Measurements from ENCODE around the gene ADGB.
A peak's percentile ranks its signal among the peaks of the same experiment; 100 is the strongest.

Gene ADGB

DNA sequence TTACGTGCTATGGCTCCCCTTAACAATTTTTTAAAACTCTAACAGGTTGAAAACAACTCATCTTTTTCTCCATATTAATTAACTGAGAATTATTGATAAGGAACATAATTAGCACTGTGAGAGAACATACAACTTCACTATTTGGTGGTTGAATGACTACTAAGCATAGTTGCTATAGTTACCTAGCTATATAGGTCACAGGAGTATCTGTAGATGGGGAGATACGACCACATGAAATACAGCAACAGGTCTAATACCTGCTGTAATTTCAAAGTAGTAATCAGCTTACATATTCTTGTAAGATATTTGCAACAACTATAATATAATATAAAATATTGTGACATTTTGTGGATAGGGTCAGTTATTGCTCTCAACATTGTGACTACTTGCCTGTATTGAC, 102.9 kb downstream of the ADGB start:
- Histone ChIP-seq H3K27me3 (replicated peaks; ENCODE audit: control insufficient read depth, insufficient read depth, low read length, poor library complexity, severe bottlenecking) (no peaks in the 10 kb centered on the region), H3K36me3 (ENCODE audit: control insufficient read depth, insufficient read depth, low read length) (no peaks in the 10 kb centered on the region), H3K9me3 (ENCODE audit: control insufficient read depth, low read length) (no peaks in the 10 kb centered on the region), H3K27ac (ENCODE audit: insufficient read depth, low read length, poor library complexity, severe bottlenecking) (no peak overlapping the region), H3K4me1 (ENCODE audit: control insufficient read depth, insufficient read depth, low read length, poor library complexity, severe bottlenecking) (no peaks in the 10 kb centered on the region), H3K4me3 (ENCODE audit: insufficient read depth, low read depth, low read length, poor library complexity, severe bottlenecking) (no peak overlapping the region)
- no peak for DNase-seq

DNA sequence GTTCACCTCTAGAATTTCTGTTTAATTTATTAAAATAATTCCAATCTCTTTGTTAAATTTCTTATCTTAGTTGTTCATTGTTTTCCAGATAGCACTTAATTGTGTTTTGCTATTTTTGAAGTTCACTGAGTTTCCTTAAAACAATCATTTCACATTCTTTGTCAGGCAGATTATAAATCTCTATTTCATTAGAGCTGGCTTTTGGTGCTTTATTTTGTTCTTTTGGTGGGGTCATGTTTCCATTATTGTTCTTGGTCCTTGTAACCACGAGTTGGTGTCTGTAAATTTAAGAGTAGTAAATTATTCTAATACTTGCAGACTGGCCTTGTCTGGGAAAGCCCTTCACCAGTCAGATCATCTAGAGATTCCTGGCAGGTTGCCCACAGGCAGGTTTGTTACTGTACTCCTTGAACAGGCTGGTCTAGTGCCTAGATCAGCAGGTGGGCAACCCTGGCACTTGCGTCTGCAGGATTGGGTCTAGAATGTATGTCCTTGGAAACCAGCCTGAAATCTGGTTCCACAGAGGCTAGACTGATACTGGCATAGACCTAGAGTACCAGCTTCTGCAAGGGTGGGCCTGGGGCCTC, 110.4 kb downstream of the ADGB start:
- DNase-seq: no peak
- Histone ChIP-seq H3K27me3 (replicated peaks; ENCODE audit: control insufficient read depth, insufficient read depth, low read length, poor library complexity, severe bottlenecking) (no peaks in the 10 kb centered on the region), H3K4me3 (ENCODE audit: insufficient read depth, low read depth, low read length, poor library complexity, severe bottlenecking) (no peak overlapping the region), H3K36me3 (ENCODE audit: control insufficient read depth, insufficient read depth, low read length) (no peaks in the 10 kb centered on the region), H3K9me3 (ENCODE audit: control insufficient read depth, low read length) (no peaks in the 10 kb centered on the region), H3K27ac (ENCODE audit: insufficient read depth, low read length, poor library complexity, severe bottlenecking) (no peak overlapping the region), H3K4me1 (ENCODE audit: control insufficient read depth, insufficient read depth, low read length, poor library complexity, severe bottlenecking) (no peaks in the 10 kb centered on the region)

DNA sequence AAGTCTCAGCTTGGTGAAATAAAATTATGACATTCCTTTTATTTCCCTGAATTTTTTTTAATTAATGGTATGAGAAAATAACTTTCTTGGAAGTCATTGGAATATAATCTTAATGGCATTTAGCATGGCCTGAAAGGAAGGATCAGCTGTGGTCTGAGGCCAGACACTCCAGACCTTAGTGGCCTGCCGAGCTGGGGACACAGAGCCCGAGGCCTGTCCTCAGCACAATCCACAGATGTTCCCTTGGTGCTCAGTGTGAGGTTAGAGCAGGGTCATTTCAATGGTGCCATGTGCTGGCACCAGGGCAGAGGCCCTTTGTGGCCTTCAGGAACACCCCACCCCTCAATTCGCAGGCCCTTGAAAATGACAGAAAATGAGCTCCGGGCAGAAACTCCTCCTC, 120.6 kb downstream of the ADGB start:
- Histone ChIP-seq H3K4me1 (ENCODE audit: control insufficient read depth, insufficient read depth, low read length, poor library complexity, severe bottlenecking) (no peaks in the 10 kb centered on the region), H3K27me3 (replicated peaks; ENCODE audit: control insufficient read depth, insufficient read depth, low read length, poor library complexity, severe bottlenecking) (no peaks in the 10 kb centered on the region), H3K4me3 (ENCODE audit: insufficient read depth, low read depth, low read length, poor library complexity, severe bottlenecking) (no peak overlapping the region), H3K27ac (ENCODE audit: insufficient read depth, low read length, poor library complexity, severe bottlenecking) (no peak overlapping the region), H3K9me3 (ENCODE audit: control insufficient read depth, low read length) (no peaks in the 10 kb centered on the region), H3K36me3 (ENCODE audit: control insufficient read depth, insufficient read depth, low read length) (no peaks in the 10 kb centered on the region)
- DNase-seq: no peak

DNA sequence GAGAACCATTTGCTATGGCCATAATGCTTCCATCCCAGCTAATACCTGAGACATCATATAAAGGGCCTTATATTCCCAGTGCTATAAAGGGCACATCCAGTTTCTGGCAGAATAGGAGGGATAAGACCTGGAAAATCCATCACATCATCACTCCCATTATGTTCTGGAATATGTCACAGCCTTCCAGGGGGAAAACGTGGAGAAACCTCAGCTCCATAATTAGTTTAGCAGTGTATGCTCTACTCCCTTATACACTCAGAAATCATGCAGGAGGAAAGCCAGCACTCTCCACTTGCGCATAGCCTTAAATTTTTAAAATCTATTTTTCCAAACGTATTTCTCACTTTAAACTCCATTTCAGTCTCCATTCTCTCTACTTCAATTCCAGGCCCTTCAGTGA, 140.9 kb downstream of the ADGB start:
- Histone ChIP-seq H3K36me3 (ENCODE audit: control insufficient read depth, insufficient read depth, low read length) (no peaks in the 10 kb centered on the region), H3K9me3 (ENCODE audit: control insufficient read depth, low read length) (no peaks in the 10 kb centered on the region), H3K27ac (ENCODE audit: insufficient read depth, low read length, poor library complexity, severe bottlenecking) (no peak overlapping the region), H3K4me1 (ENCODE audit: control insufficient read depth, insufficient read depth, low read length, poor library complexity, severe bottlenecking) (no peaks in the 10 kb centered on the region), H3K4me3 (ENCODE audit: insufficient read depth, low read depth, low read length, poor library complexity, severe bottlenecking) (no peak overlapping the region), H3K27me3 (replicated peaks; ENCODE audit: control insufficient read depth, insufficient read depth, low read length, poor library complexity, severe bottlenecking) (no peaks in the 10 kb centered on the region)
- no peak for DNase-seq

DNA sequence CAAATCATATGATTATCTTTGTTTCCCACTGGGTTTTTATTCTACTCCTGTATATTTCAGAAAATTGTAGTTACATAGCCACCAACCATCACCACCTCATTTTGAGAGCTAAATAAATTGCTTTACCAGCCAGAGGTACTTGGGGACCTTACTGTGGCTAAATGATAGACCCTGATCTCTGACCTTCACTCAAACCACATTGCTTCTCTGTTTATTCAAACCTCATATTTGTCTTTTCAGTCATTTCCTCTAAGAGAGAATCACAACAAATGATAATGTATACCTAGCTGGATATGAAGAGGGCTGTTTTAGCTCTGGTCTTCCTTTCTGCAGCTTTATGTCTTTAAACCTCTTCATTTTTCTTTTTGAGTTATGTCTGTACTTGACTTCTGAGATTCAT, 142.8 kb downstream of the ADGB start:
- H3K27ac ChIP-seq (ENCODE audit: insufficient read depth, low read length, poor library complexity, severe bottlenecking): no peak overlapping the region
- no peaks in the 10 kb centered on the region for H3K27me3 ChIP-seq (replicated peaks; ENCODE audit: control insufficient read depth, insufficient read depth, low read length, poor library complexity, severe bottlenecking)
- no peaks in the 10 kb centered on the region for H3K4me1 ChIP-seq (ENCODE audit: control insufficient read depth, insufficient read depth, low read length, poor library complexity, severe bottlenecking)
- H3K36me3 ChIP-seq (ENCODE audit: control insufficient read depth, insufficient read depth, low read length): no peaks in the 10 kb centered on the region
- H3K9me3 ChIP-seq (ENCODE audit: control insufficient read depth, low read length): no peaks in the 10 kb centered on the region
- no peak overlapping the region for H3K4me3 ChIP-seq (ENCODE audit: insufficient read depth, low read depth, low read length, poor library complexity, severe bottlenecking)
- DNase-seq: no peak

- Histone ChIP-seq H3K4me3 (ENCODE audit: insufficient read depth, low read depth, low read length, poor library complexity, severe bottlenecking) (no peak overlapping the region), H3K36me3 (ENCODE audit: control insufficient read depth, insufficient read depth, low read length) (no peaks in the 10 kb centered on the region), H3K4me1 (ENCODE audit: control insufficient read depth, insufficient read depth, low read length, poor library complexity, severe bottlenecking) (no peaks in the 10 kb centered on the region), H3K27me3 (replicated peaks; ENCODE audit: control insufficient read depth, insufficient read depth, low read length, poor library complexity, severe bottlenecking) (no peaks in the 10 kb centered on the region), H3K27ac (ENCODE audit: insufficient read depth, low read length, poor library complexity, severe bottlenecking) (no peak overlapping the region), H3K9me3 (ENCODE audit: control insufficient read depth, low read length) (no peaks in the 10 kb centered on the region)
- no peak for DNase-seq
Observed at GRCh38 chr6:146753306-146753705, 154.5 kb downstream of the ADGB start.

- Histone ChIP-seq H3K36me3 (ENCODE audit: control insufficient read depth, insufficient read depth, low read length) (no peaks in the 10 kb centered on the region), H3K27me3 (replicated peaks; ENCODE audit: control insufficient read depth, insufficient read depth, low read length, poor library complexity, severe bottlenecking) (no peaks in the 10 kb centered on the region), H3K27ac (ENCODE audit: insufficient read depth, low read length, poor library complexity, severe bottlenecking) (no peak overlapping the region), H3K4me3 (ENCODE audit: insufficient read depth, low read depth, low read length, poor library complexity, severe bottlenecking) (no peak overlapping the region), H3K9me3 (ENCODE audit: control insufficient read depth, low read length) (no peaks in the 10 kb centered on the region), H3K4me1 (ENCODE audit: control insufficient read depth, insufficient read depth, low read length, poor library complexity, severe bottlenecking) (peaks cover 10% of the 10 kb centered on the region)
- no peak for DNase-seq
Observed at GRCh38 chr6:146767632-146768031, 168.9 kb downstream of the ADGB start.

DNA sequence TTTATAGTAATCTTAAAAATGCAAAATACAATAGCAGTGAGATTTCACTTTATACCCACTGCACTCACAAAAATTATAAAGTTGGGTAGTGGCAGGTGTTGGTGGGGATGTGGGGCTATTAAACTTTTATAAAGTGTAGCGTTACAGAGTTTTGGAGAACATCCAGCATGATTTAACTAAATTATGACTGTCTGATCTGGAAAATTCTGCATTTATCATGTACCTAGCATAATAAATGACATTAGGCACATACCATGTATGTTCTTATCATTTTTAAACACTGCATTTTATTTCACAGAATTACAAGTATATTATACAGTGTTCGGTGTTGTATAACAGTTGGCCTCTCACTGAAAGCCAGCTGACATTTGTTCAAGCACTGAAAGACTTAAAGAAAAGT, 169.9 kb downstream of the ADGB start:
- no peak for DNase-seq
- H3K4me1 ChIP-seq (ENCODE audit: control insufficient read depth, insufficient read depth, low read length, poor library complexity, severe bottlenecking): peaks cover 10% of the 10 kb centered on the region
- no peaks in the 10 kb centered on the region for H3K27me3 ChIP-seq (replicated peaks; ENCODE audit: control insufficient read depth, insufficient read depth, low read length, poor library complexity, severe bottlenecking)
- no peak overlapping the region for H3K4me3 ChIP-seq (ENCODE audit: insufficient read depth, low read depth, low read length, poor library complexity, severe bottlenecking)
- H3K27ac ChIP-seq (ENCODE audit: insufficient read depth, low read length, poor library complexity, severe bottlenecking): no peak overlapping the region
- no peaks in the 10 kb centered on the region for H3K36me3 ChIP-seq (ENCODE audit: control insufficient read depth, insufficient read depth, low read length)
- H3K9me3 ChIP-seq (ENCODE audit: control insufficient read depth, low read length): no peaks in the 10 kb centered on the region

- Histone ChIP-seq H3K27ac (ENCODE audit: insufficient read depth, low read length, poor library complexity, severe bottlenecking) (no peak overlapping the region), H3K27me3 (replicated peaks; ENCODE audit: control insufficient read depth, insufficient read depth, low read length, poor library complexity, severe bottlenecking) (no peaks in the 10 kb centered on the region), H3K4me1 (ENCODE audit: control insufficient read depth, insufficient read depth, low read length, poor library complexity, severe bottlenecking) (peaks cover 10% of the 10 kb centered on the region), H3K4me3 (ENCODE audit: insufficient read depth, low read depth, low read length, poor library complexity, severe bottlenecking) (peak overlapping the region; percentile 35), H3K9me3 (ENCODE audit: control insufficient read depth, low read length) (no peaks in the 10 kb centered on the region), H3K36me3 (ENCODE audit: control insufficient read depth, insufficient read depth, low read length) (no peaks in the 10 kb centered on the region)
- DNase-seq: no peak
Observed at GRCh38 chr6:146770275-146770964, 171.6 kb downstream of the ADGB start.

DNA sequence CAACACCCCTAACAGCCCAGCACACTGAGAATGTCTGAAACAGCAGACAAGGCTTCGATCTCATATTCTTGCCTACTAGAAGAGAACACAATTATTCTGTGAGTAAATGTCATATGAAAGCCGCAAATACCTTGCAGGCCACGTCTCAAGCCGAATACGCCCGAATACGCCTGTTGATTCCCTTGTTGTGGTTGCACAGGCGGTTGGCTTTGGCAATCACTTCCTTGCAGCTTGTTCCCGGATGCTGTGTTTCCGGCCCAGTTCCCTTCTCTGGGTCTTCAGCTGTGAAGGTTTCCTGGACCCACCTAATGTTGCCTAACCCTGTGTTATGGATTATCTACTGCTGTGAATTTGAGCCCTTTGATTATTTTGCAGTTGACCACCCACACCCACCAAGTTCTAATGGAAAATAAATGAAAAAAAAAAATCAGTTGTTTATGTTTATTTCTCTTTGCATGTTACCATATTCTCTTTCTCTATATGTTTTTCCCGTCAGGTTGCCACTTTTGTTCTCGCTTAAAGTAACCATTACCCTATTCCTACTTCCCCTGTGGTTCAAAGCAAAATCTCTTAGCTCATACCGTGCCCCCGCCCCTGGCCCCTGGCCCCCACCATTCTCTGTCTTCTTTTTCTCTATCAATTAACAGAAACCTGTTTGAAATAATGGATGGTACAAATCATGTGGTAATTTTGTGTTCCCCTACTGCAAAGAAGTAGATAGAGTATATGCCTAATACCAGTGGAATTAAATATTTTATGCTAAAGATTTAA, 172.4 kb downstream of the ADGB start:
- H3K36me3 ChIP-seq (ENCODE audit: control insufficient read depth, insufficient read depth, low read length): no peaks in the 10 kb centered on the region
- DNase-seq: peak; percentile 22 to 26 (median 25)
- H3K4me3 ChIP-seq (ENCODE audit: insufficient read depth, low read depth, low read length, poor library complexity, severe bottlenecking): peak overlapping the region; percentile 35
- H3K27me3 ChIP-seq (replicated peaks; ENCODE audit: control insufficient read depth, insufficient read depth, low read length, poor library complexity, severe bottlenecking): no peaks in the 10 kb centered on the region
- peaks cover 10% of the 10 kb centered on the region for H3K4me1 ChIP-seq (ENCODE audit: control insufficient read depth, insufficient read depth, low read length, poor library complexity, severe bottlenecking)
- H3K9me3 ChIP-seq (ENCODE audit: control insufficient read depth, low read length): no peaks in the 10 kb centered on the region
- no peak overlapping the region for H3K27ac ChIP-seq (ENCODE audit: insufficient read depth, low read length, poor library complexity, severe bottlenecking)
